ENCODE data around the gene WWOX.

DNA sequence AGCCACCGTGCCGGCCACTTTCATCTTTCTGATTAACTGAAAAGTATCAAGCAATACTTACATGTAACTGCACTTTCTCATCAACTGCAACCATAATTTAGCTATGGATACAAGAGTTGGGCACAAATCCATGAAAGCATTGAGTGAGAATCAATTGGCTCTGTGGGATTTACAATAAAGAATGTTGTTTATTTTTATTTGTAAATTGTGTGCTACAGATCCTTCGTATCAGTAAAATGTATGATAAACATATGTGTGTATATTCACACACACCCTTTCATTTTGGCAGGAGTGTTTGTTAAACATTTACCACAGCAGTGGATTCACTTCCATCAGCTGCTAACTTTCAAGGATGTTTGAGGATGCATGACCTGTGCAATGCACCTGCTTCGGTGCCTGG lies 411.0 kb downstream of the WWOX start:
- TF ChIP-seq SMC3 (conservative IDR thresholded peaks at IDR 0.05; ENCODE audit: poor library complexity) = no peak
- TF ChIP-seq, protein P1, sequence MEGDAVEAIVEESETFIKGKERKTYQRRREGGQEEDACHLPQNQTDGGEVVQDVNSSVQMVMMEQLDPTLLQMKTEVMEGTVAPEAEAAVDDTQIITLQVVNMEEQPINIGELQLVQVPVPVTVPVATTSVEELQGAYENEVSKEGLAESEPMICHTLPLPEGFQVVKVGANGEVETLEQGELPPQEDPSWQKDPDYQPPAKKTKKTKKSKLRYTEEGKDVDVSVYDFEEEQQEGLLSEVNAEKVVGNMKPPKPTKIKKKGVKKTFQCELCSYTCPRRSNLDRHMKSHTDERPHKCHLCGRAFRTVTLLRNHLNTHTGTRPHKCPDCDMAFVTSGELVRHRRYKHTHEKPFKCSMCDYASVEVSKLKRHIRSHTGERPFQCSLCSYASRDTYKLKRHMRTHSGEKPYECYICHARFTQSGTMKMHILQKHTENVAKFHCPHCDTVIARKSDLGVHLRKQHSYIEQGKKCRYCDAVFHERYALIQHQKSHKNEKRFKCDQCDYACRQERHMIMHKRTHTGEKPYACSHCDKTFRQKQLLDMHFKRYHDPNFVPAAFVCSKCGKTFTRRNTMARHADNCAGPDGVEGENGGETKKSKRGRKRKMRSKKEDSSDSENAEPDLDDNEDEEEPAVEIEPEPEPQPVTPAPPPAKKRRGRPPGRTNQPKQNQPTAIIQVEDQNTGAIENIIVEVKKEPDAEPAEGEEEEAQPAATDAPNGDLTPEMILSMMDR (IDR thresholded peaks at IDR 0.05; ENCODE audit: poor library complexity, severe bottlenecking) = no peak
- TF ChIP-seq, protein P2, sequence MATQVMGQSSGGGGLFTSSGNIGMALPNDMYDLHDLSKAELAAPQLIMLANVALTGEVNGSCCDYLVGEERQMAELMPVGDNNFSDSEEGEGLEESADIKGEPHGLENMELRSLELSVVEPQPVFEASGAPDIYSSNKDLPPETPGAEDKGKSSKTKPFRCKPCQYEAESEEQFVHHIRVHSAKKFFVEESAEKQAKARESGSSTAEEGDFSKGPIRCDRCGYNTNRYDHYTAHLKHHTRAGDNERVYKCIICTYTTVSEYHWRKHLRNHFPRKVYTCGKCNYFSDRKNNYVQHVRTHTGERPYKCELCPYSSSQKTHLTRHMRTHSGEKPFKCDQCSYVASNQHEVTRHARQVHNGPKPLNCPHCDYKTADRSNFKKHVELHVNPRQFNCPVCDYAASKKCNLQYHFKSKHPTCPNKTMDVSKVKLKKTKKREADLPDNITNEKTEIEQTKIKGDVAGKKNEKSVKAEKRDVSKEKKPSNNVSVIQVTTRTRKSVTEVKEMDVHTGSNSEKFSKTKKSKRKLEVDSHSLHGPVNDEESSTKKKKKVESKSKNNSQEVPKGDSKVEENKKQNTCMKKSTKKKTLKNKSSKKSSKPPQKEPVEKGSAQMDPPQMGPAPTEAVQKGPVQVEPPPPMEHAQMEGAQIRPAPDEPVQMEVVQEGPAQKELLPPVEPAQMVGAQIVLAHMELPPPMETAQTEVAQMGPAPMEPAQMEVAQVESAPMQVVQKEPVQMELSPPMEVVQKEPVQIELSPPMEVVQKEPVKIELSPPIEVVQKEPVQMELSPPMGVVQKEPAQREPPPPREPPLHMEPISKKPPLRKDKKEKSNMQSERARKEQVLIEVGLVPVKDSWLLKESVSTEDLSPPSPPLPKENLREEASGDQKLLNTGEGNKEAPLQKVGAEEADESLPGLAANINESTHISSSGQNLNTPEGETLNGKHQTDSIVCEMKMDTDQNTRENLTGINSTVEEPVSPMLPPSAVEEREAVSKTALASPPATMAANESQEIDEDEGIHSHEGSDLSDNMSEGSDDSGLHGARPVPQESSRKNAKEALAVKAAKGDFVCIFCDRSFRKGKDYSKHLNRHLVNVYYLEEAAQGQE (IDR thresholded peaks at IDR 0.05; ENCODE audit: borderline replicate concordance) = no peak
- TF ChIP-seq MXI1 (conservative IDR thresholded peaks at IDR 0.05; ENCODE audit: poor library complexity, severe bottlenecking) = no peak

All from neural cell (in vitro differentiated cells).